ENCODE data around the gene CATSPER1.

CATSPER1 gene

DNA sequence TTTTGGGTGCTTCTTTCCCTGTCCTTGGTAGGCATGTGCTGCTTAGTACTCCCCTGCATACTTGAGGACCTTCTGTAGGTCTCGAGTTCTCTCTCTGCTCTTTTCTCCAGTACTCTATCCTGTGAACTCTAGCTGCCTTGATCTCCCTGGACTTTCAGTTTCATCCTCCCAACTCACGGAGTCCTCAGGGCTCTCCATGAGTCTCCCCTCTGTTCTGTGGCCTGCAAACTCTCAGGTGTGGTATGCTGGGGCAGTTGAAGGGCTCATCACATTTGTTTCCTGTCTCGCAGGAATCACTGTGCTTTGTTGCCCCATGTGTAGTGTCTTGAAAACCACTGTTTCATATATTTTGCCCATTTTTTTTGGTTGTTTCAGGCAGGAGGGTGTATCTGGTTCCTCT lies 40.5 kb upstream of the CATSPER1 start:
- TF ChIP-seq CTCF (IDR thresholded peaks at IDR 0.05; ENCODE audit: unreplicated experiment in 3 of 3), result no peak
- Mint-ChIP-seq H3K4me3 (peak overlapping the region in 1 of 3 experiments; percentile 18), H3K4me1 (peaks cover 24% of the 10 kb centered on the region), H3K27ac (peak overlapping the region in 1 of 3 experiments; percentile 24), H3K9me3 (no peaks in the 10 kb centered on the region), H3K36me3 (ENCODE audit: low read depth) (peaks cover 64% of the 10 kb centered on the region), H3K27me3 (ENCODE audit: low read depth) (peaks cover 5% of the 10 kb centered on the region)

DNA sequence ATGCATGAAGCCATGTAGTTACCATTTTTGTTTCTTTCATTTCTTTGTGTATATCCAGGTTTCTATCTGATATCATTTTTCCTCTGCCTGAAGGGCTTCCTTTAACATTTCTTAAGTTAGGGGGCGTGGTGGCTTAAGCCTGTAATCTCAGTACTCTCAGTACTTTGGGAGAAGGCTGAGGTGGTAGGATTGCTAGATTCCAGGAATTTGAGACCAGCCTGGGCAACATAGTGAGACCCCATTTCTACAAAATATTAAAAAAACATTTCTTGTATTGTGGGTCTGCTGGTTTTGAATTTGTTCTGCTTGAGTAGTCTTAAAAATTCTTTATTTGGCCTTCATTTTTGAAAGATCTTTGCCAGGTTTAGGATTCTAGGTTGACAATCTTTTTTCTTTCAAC lies 38.3 kb upstream of the CATSPER1 start:
- no peak for TF ChIP-seq CTCF (IDR thresholded peaks at IDR 0.05; ENCODE audit: unreplicated experiment in 3 of 3)
- H3K27me3 Mint-ChIP-seq (ENCODE audit: low read depth), result peaks cover 5% of the 10 kb centered on the region
- no peak overlapping the region for H3K27ac Mint-ChIP-seq
- H3K4me3 Mint-ChIP-seq, result no peak overlapping the region
- H3K9me3 Mint-ChIP-seq, result no peaks in the 10 kb centered on the region
- H3K4me1 Mint-ChIP-seq, result peaks cover 16% of the 10 kb centered on the region
- peaks cover 84% of the 10 kb centered on the region for H3K36me3 Mint-ChIP-seq (ENCODE audit: low read depth)

- H3K9me3 Mint-ChIP-seq, result no peaks in the 10 kb centered on the region
- H3K27ac Mint-ChIP-seq, result no peak overlapping the region
- H3K4me1 Mint-ChIP-seq, result peaks cover 9% of the 10 kb centered on the region
- TF ChIP-seq CTCF (IDR thresholded peaks at IDR 0.05; ENCODE audit: unreplicated experiment in 3 of 3), result no peak
- no peaks in the 10 kb centered on the region for H3K27me3 Mint-ChIP-seq (ENCODE audit: low read depth)
- no peak overlapping the region for H3K4me3 Mint-ChIP-seq
- H3K36me3 Mint-ChIP-seq (ENCODE audit: low read depth), result peaks cover 90% of the 10 kb centered on the region
These were observed 37.6 kb upstream of the CATSPER1 start for GRCh38 chr11:66063900-66064299.

DNA sequence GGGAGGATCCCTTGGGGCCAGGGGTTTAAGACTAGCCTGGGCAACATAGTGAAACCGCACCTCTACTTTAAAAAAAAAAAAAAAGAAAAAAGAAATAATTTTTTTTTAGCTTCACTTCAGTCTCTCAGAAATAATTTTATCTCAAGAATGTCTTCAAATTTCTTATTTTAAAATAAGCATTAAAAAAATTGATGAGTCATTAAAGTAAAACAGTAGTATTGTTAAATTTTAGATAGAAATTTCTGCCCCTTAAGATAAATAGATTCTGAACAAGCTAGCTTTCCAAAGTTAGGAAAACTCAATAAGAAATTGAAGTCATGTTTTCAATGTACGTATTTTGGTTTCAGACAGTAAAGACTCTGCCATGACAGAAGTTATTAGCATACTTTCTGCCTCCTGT lies 36.1 kb upstream of the CATSPER1 start:
- no peak for TF ChIP-seq CTCF (IDR thresholded peaks at IDR 0.05; ENCODE audit: unreplicated experiment in 3 of 3)
- Mint-ChIP-seq H3K4me3 (no peak overlapping the region), H3K27me3 (ENCODE audit: low read depth) (no peaks in the 10 kb centered on the region), H3K36me3 (ENCODE audit: low read depth) (peaks cover 86% of the 10 kb centered on the region), H3K27ac (no peak overlapping the region), H3K9me3 (no peaks in the 10 kb centered on the region), H3K4me1 (no peaks in the 10 kb centered on the region)

DNA sequence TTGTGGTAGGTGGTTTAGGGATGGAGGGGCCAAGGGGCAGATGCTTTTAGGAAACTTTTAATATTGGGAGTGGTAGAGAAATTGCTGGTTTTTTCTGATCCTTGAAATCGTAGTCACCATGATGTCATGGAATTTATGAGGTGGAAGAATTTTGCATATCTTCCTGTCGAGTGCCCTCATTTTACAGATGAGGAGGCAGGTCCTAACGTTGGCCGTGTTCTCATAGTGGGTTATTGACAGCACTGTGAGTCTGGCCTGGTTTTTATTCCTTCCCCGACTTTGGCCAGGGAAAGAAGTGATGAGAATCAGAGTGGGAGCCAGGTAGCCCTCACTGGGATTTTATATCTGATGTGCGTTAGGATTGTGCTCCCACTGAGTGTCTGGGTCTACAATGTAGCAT lies 35.0 kb upstream of the CATSPER1 start:
- Mint-ChIP-seq H3K4me3 (no peak overlapping the region), H3K27ac (no peak overlapping the region), H3K9me3 (no peaks in the 10 kb centered on the region), H3K36me3 (ENCODE audit: low read depth) (peaks cover 86% of the 10 kb centered on the region), H3K27me3 (ENCODE audit: low read depth) (no peaks in the 10 kb centered on the region), H3K4me1 (no peaks in the 10 kb centered on the region)
- TF ChIP-seq CTCF (IDR thresholded peaks at IDR 0.05; ENCODE audit: unreplicated experiment in 3 of 3), result no peak

DNA sequence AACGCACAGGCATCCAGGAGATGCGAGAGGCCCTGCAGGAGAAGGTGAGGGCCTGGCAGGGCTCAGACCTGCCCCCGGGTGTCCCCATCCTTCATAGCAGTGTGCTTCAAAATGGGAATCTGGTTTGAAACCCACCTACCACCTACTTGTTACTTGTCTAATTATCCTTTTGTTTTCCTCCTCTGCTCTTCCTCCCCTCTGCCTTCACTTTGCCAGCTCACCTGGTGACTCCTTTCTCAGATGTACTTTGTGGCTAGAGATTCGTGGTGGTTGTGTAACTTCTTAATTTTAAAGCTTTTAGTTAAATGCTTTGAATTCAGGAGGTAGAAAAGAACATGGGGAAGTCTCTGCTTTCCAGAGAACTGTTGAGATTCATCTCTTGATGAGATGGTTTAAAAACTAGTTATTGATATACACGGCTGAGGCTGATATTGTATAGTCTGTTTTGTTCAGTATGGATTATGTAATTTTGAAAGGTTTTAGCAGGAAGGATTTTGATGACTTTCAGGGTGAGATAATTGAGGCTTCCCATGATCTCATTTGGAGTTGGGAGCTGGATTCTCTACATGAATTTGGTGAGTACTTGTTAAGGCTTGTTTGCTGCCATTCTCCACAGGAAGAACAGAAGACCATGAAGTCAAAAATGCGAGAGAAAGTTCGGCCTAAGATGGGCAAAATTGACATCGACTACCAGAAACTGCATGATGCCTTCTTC lies 33.8 kb upstream of the CATSPER1 start:
- H3K9me3 Mint-ChIP-seq, result no peaks in the 10 kb centered on the region
- H3K36me3 Mint-ChIP-seq (ENCODE audit: low read depth), result peaks cover 86% of the 10 kb centered on the region
- H3K4me3 Mint-ChIP-seq, result no peak overlapping the region
- no peaks in the 10 kb centered on the region for H3K27me3 Mint-ChIP-seq (ENCODE audit: low read depth)
- H3K27ac Mint-ChIP-seq, result no peak overlapping the region
- TF ChIP-seq CTCF (IDR thresholded peaks at IDR 0.05; ENCODE audit: unreplicated experiment in 3 of 3), result no peak
- no peaks in the 10 kb centered on the region for H3K4me1 Mint-ChIP-seq

All from nephron (organoid).